Renal pelvis (tissue), 4 donors: ENCODE measurements around the gene ATP6V1B1. TPM values are rescaled to one million over a fixed set of nuclear protein-coding genes. Genes with fewer than 3 reads are reported as not detected.
A peak's percentile ranks its signal among the peaks of the same experiment; 100 is the strongest.
"Not testable (repeated sequence)": the region's sequence is repeated elsewhere in the genome, so short reads cannot be mapped to it uniquely, and the experiment has no call there.

Experiments
- DNase-seq: peaks from one replicate; pipeline ENCODE4 v3.0.0-alpha.2; 2013
- polyA plus RNA-seq, 3 donors: library from polyadenylated mRNA; unstranded; fragments of 120-200 nt; gene quantifications; one replicate each; pipeline ENCODE4 v1.2.1, GENCODE V29; 2013; ENCODE audit not compliant: insufficient read length in 3 of 3

The ATP6V1B1 gene
- polyA plus RNA-seq, 3 donors = 78.2 to 108 (median 78.6) TPM

GRCh38 chr2:70985956-70986355 is 50.3 kb downstream of the ATP6V1B1 start:
- DNase-seq = no peak

- DNase-seq = no peak
Observed at GRCh38 chr2:70986499-70987189, 50.9 kb downstream of the ATP6V1B1 start.

GRCh38 chr2:70987386-70987785 is 51.7 kb downstream of the ATP6V1B1 start:
- no peak for DNase-seq

GRCh38 chr2:70988151-70988550 is 52.5 kb downstream of the ATP6V1B1 start:
- DNase-seq = no peak

GRCh38 chr2:70988726-70989648 is 53.3 kb downstream of the ATP6V1B1 start:
- no peak for DNase-seq

GRCh38 chr2:70990216-70990615 is 54.5 kb downstream of the ATP6V1B1 start:
- no peak for DNase-seq

GRCh38 chr2:70991142-70991541 is 55.4 kb downstream of the ATP6V1B1 start:
- DNase-seq = no peak

GRCh38 chr2:70991742-70992141 is 56.0 kb downstream of the ATP6V1B1 start:
- no peak for DNase-seq

GRCh38 chr2:70992945-70993853 is 57.5 kb downstream of the ATP6V1B1 start:
- no peak for DNase-seq

GRCh38 chr2:70994009-70994698 is 58.5 kb downstream of the ATP6V1B1 start:
- no peak for DNase-seq

GRCh38 chr2:70994699-70995425 is 59.2 kb downstream of the ATP6V1B1 start, which contains the start of gene TEX261:
Gene TEX261, minus strand, starts transcription at chr2:70994873. Its CDS starts 116 bp downstream, at chr2:70994757.
- DNase-seq = peak; percentile 89

- no peak for DNase-seq
Observed at GRCh38 chr2:70995426-70995729, 59.7 kb downstream of the ATP6V1B1 start.

GRCh38 chr2:70998885-70999284 is 63.2 kb downstream of the ATP6V1B1 start:
- DNase-seq = not testable (repeated sequence)

- no peak for DNase-seq
Observed at GRCh38 chr2:70999362-70999761, 63.7 kb downstream of the ATP6V1B1 start.

GRCh38 chr2:70999931-71000330 is 64.2 kb downstream of the ATP6V1B1 start:
- not testable (repeated sequence) for DNase-seq

GRCh38 chr2:71000780-71001591 is 65.3 kb downstream of the ATP6V1B1 start:
- no peak for DNase-seq

- no peak for DNase-seq
Observed at GRCh38 chr2:71001592-71001927, 65.9 kb downstream of the ATP6V1B1 start.

- DNase-seq = no peak
Observed at GRCh38 chr2:71001981-71002570, 66.4 kb downstream of the ATP6V1B1 start.

GRCh38 chr2:71003396-71003795 is 67.7 kb downstream of the ATP6V1B1 start:
- no peak for DNase-seq
